GM18505 (cell line): ENCODE measurements around the gene KAZN.

Experiments
- ATAC-seq: cut with Tn5 transposase; IDR thresholded peaks from one replicate; pipeline ENCODE4 v1.9.1; 2021; ENCODE audit not compliant: unreplicated experiment
- POLR2A ChIP-seq: IDR thresholded peaks from 4 replicates; pipeline ENCODE4 v1.6.1; 2011; ENCODE audit warnings: borderline replicate concordance; ENCODE audit not compliant: insufficient read depth, insufficient read length; ENCODE audit errors: extremely low read depth

Gene KAZN

DNA sequence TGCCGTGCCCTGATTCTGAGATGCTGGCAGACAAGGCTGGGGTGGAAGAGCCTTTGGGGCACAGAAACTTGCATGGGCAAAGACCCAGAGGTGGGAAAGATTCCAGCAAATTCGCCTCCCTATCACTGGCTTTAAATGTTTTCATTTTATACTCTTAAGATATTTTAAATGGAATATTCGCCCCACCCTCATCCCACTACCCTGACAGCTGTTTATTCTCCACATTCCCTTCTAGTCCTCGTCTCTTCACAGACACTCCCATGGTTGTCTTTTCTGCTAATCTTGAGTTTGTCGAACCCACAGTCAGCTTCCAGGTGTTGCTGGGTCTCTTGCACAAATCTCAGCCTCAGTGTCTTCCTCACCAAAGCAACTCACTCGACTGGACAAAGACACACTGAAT is 245.0 kb downstream of the KAZN start:
- TF ChIP-seq POLR2A = no peak
- no peak for ATAC-seq

DNA sequence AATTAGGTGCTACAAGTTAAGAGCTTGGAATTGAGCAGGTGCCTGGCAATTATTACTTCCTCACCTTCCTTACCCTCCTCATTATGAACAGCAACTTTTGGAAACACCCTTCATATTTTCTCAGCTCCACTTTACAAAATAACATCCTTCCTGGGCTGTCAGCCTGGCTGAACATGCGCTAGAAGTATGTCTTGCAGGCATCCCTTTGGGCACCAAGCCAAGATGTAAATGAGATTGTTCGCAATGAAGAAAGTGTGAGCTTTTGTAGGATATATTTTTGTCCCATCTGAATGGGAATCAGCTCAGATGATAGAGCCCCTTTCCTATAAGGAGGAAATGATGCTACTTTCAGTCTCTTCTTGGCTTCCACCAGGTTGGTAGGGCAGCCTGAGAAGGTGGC is 245.9 kb downstream of the KAZN start:
- no peak for TF ChIP-seq POLR2A
- ATAC-seq = no peak

DNA sequence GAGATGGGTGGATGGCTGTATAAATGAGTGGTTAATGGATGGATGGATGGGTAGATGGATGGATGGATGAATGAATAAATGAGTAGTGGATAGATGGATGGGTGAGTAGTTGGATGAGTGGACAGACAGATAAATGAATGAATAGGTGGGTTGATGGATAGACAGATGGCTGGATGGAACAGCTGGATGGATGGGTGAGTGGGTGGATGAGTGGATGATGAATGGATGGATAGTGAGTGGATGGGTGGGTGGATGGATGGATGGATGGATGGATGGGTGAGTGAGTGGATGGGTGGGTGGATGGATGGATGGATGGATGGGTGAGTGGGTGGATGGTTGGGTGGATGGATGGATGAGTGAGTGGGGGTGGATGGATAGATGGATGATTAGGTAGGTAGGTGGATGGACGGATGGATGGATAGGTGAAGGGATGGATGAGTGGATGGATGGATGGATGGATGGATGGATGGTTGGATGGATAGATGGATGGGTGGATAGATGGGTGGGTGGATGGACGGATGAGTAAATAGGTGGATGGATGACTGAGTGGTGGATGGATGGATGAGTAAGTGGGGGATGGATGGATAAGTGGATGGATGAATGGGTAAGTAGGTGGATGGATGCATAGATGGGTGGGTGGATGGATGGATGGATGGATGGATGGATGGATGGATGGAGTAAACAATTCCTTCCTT is 246.6 kb downstream of the KAZN start:
- ATAC-seq = no peak
- no peak for TF ChIP-seq POLR2A

DNA sequence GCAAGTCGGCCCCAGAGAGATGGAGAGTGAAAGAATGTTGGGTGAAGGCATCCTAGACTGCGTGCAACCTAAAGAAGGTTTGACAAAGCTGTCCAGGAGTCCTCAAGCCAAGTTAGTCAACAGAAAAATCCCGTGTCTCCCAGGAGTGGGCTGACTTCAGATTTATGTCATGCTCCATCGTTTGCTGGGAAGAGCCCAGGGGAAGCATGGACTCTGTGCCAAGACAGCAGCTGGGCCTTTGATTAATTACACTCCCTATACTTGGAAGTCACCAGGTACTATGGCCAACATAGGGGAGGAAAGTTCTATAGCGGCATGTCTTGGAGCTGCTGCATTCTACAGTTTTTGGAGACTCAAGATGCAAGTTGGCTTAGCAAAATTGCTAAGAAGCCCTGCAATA is 247.4 kb downstream of the KAZN start:
- ATAC-seq = no peak
- no peak for TF ChIP-seq POLR2A

DNA sequence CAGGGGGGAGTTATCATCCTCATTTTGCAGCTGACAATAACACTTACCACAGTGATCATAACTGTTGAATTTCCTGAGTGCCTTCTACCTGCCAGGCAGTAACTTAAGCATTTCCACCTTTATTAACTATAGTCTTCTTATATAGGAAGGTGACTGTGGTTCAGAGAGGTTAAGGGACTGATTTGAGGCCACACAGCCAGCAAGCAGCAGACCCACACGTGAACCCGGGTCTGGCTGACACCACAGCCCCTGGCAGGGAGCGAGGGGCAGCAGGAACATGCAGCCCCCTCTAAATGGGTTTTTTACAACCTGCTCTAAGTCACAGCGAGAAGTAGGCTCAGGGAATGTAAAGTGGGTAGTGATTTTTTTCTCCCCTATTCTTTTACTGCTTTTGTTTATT is 248.2 kb downstream of the KAZN start:
- ATAC-seq = no peak
- TF ChIP-seq POLR2A = no peak

DNA sequence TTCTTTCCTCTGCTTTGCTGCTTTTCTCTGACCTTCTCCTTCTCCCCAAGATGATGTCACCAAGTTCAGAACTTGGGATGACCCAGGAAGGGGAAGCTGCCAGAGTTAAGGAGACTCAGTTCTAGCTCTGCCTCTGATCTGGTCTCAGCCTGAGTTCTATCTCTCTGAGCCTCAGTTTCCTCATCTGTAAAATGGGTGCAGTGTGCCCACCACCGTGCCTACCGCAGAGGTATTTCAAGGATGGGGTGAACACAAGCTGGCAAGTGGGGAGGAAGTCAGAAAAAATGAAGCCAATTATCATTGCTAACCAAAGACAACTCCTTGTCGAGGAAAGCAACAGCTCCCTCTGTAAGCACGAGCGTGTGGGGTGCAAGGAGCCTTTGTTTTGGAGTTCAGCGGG is 249.7 kb downstream of the KAZN start:
- no peak for TF ChIP-seq POLR2A

DNA sequence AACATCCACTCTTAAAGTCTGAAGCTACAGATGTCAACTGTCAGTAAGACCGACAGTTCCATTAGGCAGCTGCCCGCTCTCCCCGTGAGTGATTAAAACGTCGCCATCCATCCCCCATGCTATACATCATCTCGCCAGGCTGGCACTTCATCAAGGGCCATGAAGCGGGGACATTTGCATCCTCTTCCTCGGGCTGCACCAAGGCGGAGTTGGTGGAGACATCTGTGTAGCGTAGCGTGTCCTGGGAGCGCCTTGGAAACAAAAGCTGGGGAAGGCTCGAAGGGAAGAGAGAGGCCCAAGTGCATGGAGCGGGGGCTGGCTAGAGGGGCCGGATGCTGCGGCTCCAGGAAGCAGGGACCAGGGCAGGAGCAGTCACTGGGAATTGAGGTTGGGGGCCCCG is 250.1 kb downstream of the KAZN start:
- no peak for TF ChIP-seq POLR2A
- ATAC-seq = no peak

More for the DNA sequence above, 249.7 kb downstream of the KAZN start:
- no peak for ATAC-seq

DNA sequence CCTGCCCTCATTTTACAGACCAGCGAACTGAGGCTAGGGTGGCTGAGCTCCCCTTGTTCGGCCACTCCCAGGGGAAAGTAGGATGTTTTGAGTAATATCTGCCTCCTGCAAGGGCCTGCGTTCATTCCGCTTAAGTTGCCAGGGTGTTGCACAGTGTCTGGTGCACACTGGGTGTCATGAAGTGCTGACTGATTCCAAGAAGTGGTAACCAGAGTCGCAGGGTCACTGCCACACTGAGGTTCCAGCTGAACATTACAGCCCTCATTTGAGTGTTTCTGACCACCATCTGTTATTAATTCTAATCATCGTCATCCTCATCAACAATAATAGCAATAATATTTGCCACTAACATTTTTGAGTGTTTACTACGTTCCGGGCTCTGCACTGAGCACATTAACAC is 250.6 kb downstream of the KAZN start:
- no peak for TF ChIP-seq POLR2A
- no peak for ATAC-seq

DNA sequence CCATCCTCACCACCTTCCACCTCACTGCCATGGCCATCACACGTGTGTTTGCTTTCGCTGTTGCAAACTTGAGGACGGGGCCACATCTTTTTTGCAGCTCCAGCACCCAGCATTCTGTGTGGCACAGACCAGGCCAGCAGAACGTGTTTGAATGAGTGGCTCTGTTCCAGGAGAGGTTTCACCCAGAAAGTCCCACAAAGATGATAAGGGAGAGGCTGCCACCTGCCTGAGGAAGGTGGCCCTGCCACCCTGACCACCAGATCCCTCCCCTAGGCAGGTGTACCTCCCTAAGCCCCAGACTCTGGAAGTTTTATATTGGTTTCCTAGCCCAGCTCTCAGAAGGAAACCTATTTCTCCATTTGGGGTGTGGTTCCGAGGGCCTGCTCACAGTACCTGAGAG is 252.1 kb downstream of the KAZN start:
- ATAC-seq = no peak
- TF ChIP-seq POLR2A = no peak

DNA sequence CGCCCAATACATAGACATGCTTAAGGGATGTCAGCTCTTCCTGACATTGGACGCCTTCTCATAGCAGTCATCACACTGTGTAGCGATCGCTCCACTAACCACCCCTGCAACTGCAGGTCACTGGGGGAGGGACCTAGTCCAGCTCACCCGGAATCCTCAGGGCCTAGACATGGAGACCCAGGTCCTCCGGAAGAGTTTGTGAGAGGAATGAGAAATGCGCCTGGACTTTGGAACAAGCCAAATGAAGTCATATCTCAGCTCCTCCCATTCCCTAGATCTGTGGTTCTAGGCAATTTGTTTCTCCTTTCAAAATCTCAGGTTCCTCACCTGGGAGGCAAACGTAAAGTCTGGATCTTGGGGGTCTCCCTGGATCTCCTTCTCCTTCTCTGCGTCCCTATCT is 253.3 kb downstream of the KAZN start:
- no peak for TF ChIP-seq POLR2A
- ATAC-seq = no peak

DNA sequence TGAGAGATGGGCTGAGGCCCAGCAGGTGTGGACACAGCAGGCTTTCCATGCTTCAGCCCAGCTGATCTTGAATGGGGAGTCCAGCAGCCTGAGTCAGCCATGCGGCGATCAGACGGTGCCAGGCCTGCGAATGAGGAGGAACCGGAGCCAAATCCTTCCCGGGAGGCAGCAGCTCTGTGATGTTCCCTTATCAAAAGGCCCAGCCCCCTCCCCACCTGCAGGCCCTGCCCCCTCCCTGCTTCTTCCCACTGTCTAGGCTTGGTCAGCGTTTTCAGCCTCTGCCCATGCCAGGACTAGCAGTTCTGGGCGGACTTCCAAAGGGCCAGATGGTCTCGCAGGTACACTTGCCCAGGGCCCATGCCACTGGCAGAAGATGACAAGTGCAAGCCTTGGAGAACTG is 253.8 kb downstream of the KAZN start:
- no peak for TF ChIP-seq POLR2A
- no peak for ATAC-seq

DNA sequence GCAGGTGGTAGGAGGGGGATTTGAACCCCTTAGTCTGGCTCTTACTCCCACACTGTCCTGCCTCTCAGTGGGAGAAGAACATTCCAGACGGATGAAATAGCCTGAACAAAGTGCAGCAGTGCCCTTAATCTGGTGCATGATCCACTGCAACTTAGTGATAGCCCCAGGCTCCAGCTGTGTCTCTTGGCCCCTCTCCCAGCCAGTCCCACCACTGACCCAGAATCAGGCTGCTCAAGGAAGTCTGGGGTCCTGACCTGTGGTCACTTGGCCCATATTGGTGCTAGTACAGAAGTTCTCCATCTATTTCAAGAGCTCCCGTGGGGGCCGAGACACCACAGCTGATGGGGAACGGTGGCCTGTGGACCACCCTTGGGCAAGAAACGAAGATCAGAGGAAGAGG is 255.0 kb downstream of the KAZN start:
- no peak for ATAC-seq
- no peak for TF ChIP-seq POLR2A

DNA sequence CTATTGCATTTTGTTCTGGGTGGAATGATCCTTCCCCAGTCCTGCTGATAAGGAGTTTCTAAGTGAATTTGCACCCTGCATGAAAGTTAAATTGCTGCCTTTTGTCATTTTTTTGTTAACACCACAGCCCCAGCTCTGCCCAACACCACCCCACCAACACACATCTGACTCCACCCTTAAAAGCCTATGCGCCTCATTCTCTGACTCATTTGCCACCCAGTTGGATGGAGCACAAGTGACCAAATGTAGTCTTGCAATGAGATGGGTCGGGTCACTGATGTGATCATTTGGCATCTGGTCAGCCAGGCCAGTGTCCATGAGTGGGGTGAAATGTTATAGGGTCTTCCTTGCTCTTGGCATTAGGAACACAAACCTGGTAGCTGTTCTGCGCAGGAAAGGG is 256.8 kb downstream of the KAZN start:
- TF ChIP-seq POLR2A = no peak
- ATAC-seq = no peak

DNA sequence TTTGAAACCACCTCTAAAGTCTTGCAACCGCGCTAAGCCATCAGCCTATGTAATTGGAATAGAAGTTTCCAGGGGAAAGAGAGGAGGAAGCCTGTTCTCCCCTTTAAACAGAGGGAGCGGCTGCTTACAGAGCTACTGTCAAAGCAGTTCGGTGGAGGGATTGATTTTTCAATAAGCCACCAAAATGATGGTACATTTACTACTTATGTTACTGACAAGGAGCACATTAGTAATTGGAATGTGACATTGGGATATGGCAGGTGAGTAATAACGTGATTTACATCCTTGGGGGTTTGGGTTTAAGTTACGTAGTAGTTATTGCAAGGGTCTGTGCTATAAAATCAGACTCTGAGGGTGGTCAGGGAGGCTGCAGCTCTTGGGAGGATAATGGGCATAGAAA is 257.3 kb downstream of the KAZN start:
- TF ChIP-seq POLR2A = no peak
- no peak for ATAC-seq
